ENCODE measurements around the gene ITGA11. TPM values are rescaled to one million over a fixed set of nuclear protein-coding genes. Genes with fewer than 3 reads are reported as not detected.

ITGA11 gene
- total RNA-seq, 1 donor from 2014 or later = 31.4 TPM

DNA sequence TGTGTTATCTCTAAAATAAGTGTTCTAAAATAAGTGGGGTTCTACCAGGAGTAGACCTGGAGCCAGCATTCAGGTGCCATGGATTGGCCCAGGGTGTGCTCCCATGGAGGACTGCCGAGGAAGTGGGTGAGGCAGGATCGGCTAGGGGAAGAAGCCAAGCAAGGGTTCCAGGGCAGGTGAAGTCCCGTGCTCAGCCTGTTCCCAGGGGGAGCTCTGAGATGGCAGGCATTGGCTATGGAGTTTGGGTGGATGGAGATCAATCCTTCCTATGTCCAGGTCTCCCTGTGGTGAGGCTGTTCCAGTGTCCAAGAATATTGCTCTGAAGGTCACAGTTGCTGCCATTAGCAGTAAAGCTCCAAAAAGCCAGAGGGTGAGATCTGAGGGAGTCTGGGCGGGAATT, 46.9 kb upstream of the ITGA11 start:
- DNase-seq = no peak
- no peak for TF ChIP-seq CTCF (IDR thresholded peaks at IDR 0.05; ENCODE audit: borderline replicate concordance)
- no peaks in the 10 kb centered on the region for H3K27me3 ChIP-seq (ENCODE audit: low read depth)
- intact Hi-C loops (cut with micrococcal nuclease) = no loop called here
- H3K4me1 ChIP-seq = peaks cover 10% of the 10 kb centered on the region
- H3K4me3 ChIP-seq = no peak overlapping the region
- no peaks in the 10 kb centered on the region for H3K36me3 ChIP-seq
- peak overlapping the region; percentile 43 for H3K27ac ChIP-seq (replicated peaks)
- H3K9me3 ChIP-seq (replicated peaks) = no peaks in the 10 kb centered on the region

DNA sequence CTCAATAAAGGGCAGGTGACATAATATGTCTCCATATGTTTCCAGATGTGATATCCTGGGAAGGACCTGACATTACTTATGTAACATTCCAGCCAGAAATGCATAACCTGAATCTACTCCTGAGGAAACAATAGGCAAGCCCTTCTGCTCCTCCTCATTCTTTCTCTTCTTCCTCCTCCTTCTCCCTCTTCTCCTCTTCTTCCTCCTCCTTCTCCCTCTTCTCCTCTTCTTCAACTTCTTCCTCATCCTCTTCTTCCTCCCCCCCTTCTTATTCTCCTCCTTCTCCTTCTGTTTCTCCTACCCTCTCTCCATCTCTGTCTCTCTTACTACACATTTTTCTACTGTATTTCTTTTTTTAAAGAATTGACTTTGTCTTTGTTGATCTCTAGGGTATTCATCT, 43.5 kb upstream of the ITGA11 start:
- TF ChIP-seq CTCF (IDR thresholded peaks at IDR 0.05; ENCODE audit: borderline replicate concordance) = no peak
- intact Hi-C loops (cut with micrococcal nuclease) = no loop called here
- no peaks in the 10 kb centered on the region for H3K9me3 ChIP-seq (replicated peaks)

DNA sequence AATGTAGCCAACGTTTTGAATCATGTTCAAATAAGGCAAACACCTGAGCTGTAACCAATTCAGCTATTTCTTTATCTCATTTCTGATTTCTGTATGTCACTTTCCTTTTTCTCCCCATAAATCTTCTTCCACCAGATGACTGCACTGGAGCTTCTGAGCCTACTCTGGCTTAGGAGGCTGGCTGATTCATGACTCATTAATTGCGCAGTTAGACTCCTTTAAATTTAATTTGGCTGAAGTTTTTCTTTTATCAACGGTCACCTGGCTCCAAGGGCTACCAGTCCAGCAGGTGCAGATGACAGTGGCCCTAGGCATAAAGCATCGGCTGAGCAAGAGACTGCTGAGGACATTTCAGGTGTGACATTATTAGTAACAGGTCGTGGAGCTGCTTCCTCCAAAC, 39.6 kb upstream of the ITGA11 start:
- Histone ChIP-seq H3K27ac (replicated peaks) (no peak overlapping the region), H3K4me3 (no peak overlapping the region), H3K27me3 (ENCODE audit: low read depth) (peaks cover 5% of the 10 kb centered on the region), H3K9me3 (replicated peaks) (no peaks in the 10 kb centered on the region), H3K36me3 (no peaks in the 10 kb centered on the region), H3K4me1 (no peaks in the 10 kb centered on the region)
- no peak for TF ChIP-seq CTCF (IDR thresholded peaks at IDR 0.05; ENCODE audit: borderline replicate concordance)
- intact Hi-C loops (cut with micrococcal nuclease) = no loop called here
- no peak for DNase-seq

More for the DNA sequence above, 43.5 kb upstream of the ITGA11 start:
- Histone ChIP-seq H3K27ac (replicated peaks) (no peak overlapping the region), H3K36me3 (no peaks in the 10 kb centered on the region), H3K27me3 (ENCODE audit: low read depth) (peaks cover 5% of the 10 kb centered on the region), H3K4me1 (no peaks in the 10 kb centered on the region), H3K4me3 (no peak overlapping the region)
- DNase-seq = no peak

DNA sequence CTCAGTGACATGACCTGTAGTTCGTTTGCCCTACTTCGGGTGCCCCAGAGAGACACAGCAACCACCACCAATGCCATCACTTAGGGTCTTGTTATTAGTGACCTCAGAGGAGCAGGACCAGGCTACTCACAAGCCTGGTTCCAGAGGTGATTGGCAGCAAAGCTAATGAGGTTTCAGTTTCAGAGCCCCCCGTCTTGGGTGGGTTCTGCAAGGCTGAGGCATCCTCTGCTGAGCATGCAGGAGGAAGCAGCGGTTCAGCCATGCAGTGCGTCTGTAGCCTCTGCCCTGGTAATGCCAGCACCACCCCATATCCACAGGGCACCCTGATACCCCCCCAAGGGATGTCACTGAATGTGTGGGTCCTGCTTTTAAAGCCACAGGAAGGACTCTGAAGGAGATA, 39.0 kb upstream of the ITGA11 start:
- peaks cover 5% of the 10 kb centered on the region for H3K27me3 ChIP-seq (ENCODE audit: low read depth)
- H3K36me3 ChIP-seq = no peaks in the 10 kb centered on the region
- DNase-seq = no peak
- H3K27ac ChIP-seq (replicated peaks) = no peak overlapping the region
- intact Hi-C loops (cut with micrococcal nuclease) = no loop called here
- no peak for TF ChIP-seq CTCF (IDR thresholded peaks at IDR 0.05; ENCODE audit: borderline replicate concordance)
- no peaks in the 10 kb centered on the region for H3K4me1 ChIP-seq
- no peak overlapping the region for H3K4me3 ChIP-seq
- H3K9me3 ChIP-seq (replicated peaks) = no peaks in the 10 kb centered on the region

DNA sequence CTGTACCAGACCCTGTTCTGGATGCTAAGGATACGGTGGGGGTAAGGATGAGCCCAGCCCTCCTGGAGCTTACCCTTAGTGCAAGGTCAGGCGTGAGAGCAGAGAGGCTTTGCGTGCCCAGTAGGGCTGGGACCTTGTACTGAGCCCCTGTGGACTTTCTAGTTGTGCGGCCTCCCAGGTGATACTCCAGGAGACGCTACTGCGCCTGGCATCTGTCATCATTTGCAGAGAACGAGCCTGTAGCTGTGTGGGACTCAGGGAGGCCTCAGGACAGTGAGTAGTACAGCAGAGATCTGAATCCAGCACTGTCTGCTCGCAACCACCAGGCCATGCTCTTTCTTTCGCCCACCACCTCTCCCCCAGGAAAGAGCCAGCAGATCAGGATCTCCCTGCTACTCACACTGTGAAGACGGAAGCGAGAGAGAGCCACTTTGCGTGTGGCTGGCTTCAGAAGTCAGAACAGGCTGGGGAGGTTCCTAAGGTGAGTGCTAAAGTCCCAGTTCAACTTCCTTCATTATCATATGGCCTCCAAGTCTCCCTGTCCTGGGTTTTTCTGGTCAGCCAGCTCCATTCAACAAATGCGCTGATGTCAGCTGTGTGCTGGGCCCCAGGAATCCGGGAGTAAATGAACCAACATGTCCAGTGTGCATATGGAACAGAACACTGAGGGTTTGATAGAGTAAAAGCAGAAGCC, 38.2 kb upstream of the ITGA11 start:
- no peak overlapping the region for H3K27ac ChIP-seq (replicated peaks)
- DNase-seq = no peak
- intact Hi-C loops (cut with micrococcal nuclease) = no loop called here

More for the DNA sequence above, 38.2 kb upstream of the ITGA11 start:
- Histone ChIP-seq H3K9me3 (replicated peaks) (no peaks in the 10 kb centered on the region), H3K4me1 (no peaks in the 10 kb centered on the region), H3K4me3 (no peak overlapping the region), H3K27me3 (ENCODE audit: low read depth) (peaks cover 5% of the 10 kb centered on the region), H3K36me3 (no peaks in the 10 kb centered on the region)
- TF ChIP-seq CTCF (IDR thresholded peaks at IDR 0.05; ENCODE audit: borderline replicate concordance) = no peak

All from left ventricle myocardium inferior (tissue), 1 donor.